ENCODE data around the gene DCUN1D4.

DNA sequence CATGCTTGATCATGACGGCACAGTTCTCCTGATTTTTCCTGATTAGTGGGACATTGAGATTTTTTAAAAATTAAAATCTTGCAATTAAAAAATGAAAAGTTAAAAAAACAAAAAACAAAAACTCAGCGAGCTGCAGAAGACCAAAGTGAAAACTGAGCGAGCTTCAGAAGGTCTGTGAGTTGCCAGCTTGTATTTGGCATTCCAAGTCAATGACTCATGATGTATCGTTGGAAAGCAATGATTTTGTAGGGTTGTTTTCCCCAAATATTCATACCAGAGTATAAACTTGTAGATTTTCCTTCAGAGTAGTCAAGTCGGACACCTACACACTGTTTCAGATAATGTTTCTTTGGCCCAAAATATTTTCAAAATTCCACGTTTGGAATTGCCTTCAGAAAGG is 100.3 kb downstream of the DCUN1D4 start:
- TF ChIP-seq, protein P1, sequence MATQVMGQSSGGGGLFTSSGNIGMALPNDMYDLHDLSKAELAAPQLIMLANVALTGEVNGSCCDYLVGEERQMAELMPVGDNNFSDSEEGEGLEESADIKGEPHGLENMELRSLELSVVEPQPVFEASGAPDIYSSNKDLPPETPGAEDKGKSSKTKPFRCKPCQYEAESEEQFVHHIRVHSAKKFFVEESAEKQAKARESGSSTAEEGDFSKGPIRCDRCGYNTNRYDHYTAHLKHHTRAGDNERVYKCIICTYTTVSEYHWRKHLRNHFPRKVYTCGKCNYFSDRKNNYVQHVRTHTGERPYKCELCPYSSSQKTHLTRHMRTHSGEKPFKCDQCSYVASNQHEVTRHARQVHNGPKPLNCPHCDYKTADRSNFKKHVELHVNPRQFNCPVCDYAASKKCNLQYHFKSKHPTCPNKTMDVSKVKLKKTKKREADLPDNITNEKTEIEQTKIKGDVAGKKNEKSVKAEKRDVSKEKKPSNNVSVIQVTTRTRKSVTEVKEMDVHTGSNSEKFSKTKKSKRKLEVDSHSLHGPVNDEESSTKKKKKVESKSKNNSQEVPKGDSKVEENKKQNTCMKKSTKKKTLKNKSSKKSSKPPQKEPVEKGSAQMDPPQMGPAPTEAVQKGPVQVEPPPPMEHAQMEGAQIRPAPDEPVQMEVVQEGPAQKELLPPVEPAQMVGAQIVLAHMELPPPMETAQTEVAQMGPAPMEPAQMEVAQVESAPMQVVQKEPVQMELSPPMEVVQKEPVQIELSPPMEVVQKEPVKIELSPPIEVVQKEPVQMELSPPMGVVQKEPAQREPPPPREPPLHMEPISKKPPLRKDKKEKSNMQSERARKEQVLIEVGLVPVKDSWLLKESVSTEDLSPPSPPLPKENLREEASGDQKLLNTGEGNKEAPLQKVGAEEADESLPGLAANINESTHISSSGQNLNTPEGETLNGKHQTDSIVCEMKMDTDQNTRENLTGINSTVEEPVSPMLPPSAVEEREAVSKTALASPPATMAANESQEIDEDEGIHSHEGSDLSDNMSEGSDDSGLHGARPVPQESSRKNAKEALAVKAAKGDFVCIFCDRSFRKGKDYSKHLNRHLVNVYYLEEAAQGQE (IDR thresholded peaks at IDR 0.05; ENCODE audit: low read depth), result no peak
- TF ChIP-seq, protein P2, sequence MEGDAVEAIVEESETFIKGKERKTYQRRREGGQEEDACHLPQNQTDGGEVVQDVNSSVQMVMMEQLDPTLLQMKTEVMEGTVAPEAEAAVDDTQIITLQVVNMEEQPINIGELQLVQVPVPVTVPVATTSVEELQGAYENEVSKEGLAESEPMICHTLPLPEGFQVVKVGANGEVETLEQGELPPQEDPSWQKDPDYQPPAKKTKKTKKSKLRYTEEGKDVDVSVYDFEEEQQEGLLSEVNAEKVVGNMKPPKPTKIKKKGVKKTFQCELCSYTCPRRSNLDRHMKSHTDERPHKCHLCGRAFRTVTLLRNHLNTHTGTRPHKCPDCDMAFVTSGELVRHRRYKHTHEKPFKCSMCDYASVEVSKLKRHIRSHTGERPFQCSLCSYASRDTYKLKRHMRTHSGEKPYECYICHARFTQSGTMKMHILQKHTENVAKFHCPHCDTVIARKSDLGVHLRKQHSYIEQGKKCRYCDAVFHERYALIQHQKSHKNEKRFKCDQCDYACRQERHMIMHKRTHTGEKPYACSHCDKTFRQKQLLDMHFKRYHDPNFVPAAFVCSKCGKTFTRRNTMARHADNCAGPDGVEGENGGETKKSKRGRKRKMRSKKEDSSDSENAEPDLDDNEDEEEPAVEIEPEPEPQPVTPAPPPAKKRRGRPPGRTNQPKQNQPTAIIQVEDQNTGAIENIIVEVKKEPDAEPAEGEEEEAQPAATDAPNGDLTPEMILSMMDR (IDR thresholded peaks at IDR 0.05 in 2 of 3, conservative IDR thresholded peaks at IDR 0.05 in 1 of 3; ENCODE audit: borderline replicate concordance in 1 of 3, insufficient read depth in 1 of 3, low read depth in 2 of 3, low read length in 2 of 3), result no peak
- TF ChIP-seq POLR2A (IDR thresholded peaks at IDR 0.05; ENCODE audit: borderline replicate concordance, extremely low read depth, insufficient read depth, insufficient read length) (no peak), YY1 (IDR thresholded peaks at IDR 0.05; ENCODE audit: extremely low read depth, insufficient replicate concordance, low read depth, low read length) (no peak), POLR2AphosphoS5 (IDR thresholded peaks at IDR 0.05; ENCODE audit: low read depth, low read length) (no peak)
- TF ChIP-seq, protein P3, sequence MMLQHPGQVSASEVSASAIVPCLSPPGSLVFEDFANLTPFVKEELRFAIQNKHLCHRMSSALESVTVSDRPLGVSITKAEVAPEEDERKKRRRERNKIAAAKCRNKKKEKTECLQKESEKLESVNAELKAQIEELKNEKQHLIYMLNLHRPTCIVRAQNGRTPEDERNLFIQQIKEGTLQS (IDR thresholded peaks at IDR 0.05), result no peak
